Fibroblast of the aortic adventitia (primary cell): ENCODE measurements around the gene PMCH. TPM values are rescaled to one million over a fixed set of nuclear protein-coding genes. Genes with fewer than 3 reads are reported as not detected.

ENCODE experiments used
- DNase-seq: peaks from one replicate; pipeline ENCODE4 v3.0.0-alpha.2; 2010; ENCODE audit warnings: low read depth
- H3K4me3 ChIP-seq: 2 replicates; pipeline ENCODE4 v1.5.1; 2011; ENCODE audit warnings: low read depth, mild to moderate bottlenecking, control low read depth, low read length, moderate library complexity
- CTCF ChIP-seq: IDR thresholded peaks from 2 replicates; pipeline ENCODE4 v1.5.1; 2011; ENCODE audit warnings: mild to moderate bottlenecking, low read length, control low read depth, inconsistent platforms; ENCODE audit not compliant: insufficient read depth
- total RNA-seq: library from RNA; depleted of rRNA; stranded (reverse); fragments of >200 nt; gene quantifications from 2 replicates; pipeline ENCODE4 v1.2.3, GENCODE V29; 2012; ENCODE audit warnings: low replicate concordance

PMCH gene
- total RNA-seq, 1 donor, result 0.27 TPM

DNA sequence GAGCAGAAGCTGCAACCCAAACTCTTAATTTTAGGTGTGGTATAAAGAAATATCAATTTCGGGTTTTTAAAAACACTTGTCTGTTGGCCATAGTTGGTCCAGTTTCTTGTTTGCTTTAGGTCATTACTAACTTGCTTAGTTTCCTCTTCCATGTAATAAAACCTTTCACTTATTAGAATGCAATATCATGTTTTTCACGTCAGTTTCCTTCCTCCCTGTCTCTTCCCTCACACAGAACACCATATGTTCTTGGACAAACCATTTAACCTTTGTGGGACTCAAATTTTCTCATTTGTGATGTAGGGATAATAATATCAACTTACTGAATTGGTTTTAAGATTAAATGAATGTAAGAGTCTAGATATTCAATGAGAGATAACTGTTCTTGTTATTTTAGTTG lies 22.9 kb downstream of the PMCH start:
- no peak for TF ChIP-seq CTCF
- no peak for DNase-seq
- H3K4me3 ChIP-seq, result no peak overlapping the region

DNA sequence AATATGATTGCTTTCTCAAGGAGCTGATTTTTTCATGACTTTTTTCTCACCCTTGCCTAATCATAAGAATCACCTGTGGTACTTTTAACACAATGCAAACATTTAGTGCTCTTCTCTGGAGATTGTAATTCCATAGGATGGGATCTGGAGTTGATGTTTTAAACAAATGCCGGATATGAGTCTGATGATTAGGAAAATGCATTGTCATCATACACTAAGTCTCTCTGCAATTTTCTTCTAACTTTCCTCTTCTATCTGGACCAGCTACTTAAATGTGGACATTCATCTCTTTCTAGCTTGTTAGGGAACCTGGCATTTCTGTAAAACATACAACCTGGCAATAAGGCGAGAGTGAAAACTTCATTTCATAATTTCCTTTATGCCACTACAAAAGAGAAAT lies 23.5 kb downstream of the PMCH start:
- TF ChIP-seq CTCF, result no peak
- DNase-seq, result no peak
- H3K4me3 ChIP-seq, result no peak overlapping the region

- DNase-seq, result peak; percentile 77
- no peak overlapping the region for H3K4me3 ChIP-seq
- TF ChIP-seq CTCF, result no peak
Observed at GRCh38 chr12:102172436-102172835, 25.2 kb downstream of the PMCH start.

GRCh38 chr12:102171951-102172350 lies 25.7 kb downstream of the PMCH start:
- TF ChIP-seq CTCF, result no peak
- no peak overlapping the region for H3K4me3 ChIP-seq
- DNase-seq, result no peak

GRCh38 chr12:102169922-102170621 lies 27.6 kb downstream of the PMCH start:
- DNase-seq, result peak; percentile 48
- peak; percentile 74 for TF ChIP-seq CTCF
- H3K4me3 ChIP-seq, result no peak overlapping the region

- TF ChIP-seq CTCF, result no peak
- peak; percentile 25 for DNase-seq
- H3K4me3 ChIP-seq, result no peak overlapping the region
Observed at GRCh38 chr12:102167821-102168604, 29.6 kb downstream of the PMCH start.
